H1 (cell line): ENCODE measurements around the gene RSU1. TPM values are rescaled to one million over a fixed set of nuclear protein-coding genes. Genes with fewer than 3 reads are reported as not detected.

Source experiments
- CTCF ChIA-PET: fragments of 300-600 bp; sonication (Branson Sonifier 250); formaldehyde crosslinking; loops from one replicate; lab custom pipeline; 2021; ENCODE audit not compliant: partially characterized antibody; lab: Charles Lee
- POLR2A ChIA-PET: fragments of 300-600 bp; sonication (Branson Sonifier 250); formaldehyde crosslinking; loops from one replicate; lab custom pipeline; 2021; ENCODE audit warnings: inconsistent platforms; ENCODE audit not compliant: partially characterized antibody; lab: Charles Lee
- DNase-seq, 2 experiments: peaks; one replicate each; pipeline versions ENCODE4 v3.0.0 to v3.0.0-alpha.2; 2010 to 2022; ENCODE audit warnings: low spot score in 2 of 2, low read depth in 1 of 2, mixed read lengths in 1 of 2
- FAIRE-seq: peaks from 2 replicates; lab custom pipeline; 2011; peaks lifted over from hg19 to GRCh38; lab: Jason Lieb, UNC
- H2AFZ ChIP-seq: 2 replicates; pipeline ENCODE4 v1.8.1; 2012; ENCODE audit warnings: low read length, inconsistent platforms
- H2AK5ac ChIP-seq: 2 replicates; pipeline ENCODE4 v1.6.1; 2013; ENCODE audit warnings: low read depth, low read length
- H2BK120ac ChIP-seq: replicated peaks from 2 replicates; pipeline ENCODE3; 2013; ENCODE audit warnings: low read depth, low read length, inconsistent platforms
- H2BK12ac ChIP-seq: 2 replicates; pipeline ENCODE4 v1.6.1; 2013; ENCODE audit warnings: low read depth, low read length
- H2BK15ac ChIP-seq: 2 replicates; pipeline ENCODE4 v1.6.1; 2013; ENCODE audit warnings: low read length
- H2BK20ac ChIP-seq: 2 replicates; pipeline ENCODE4 v1.6.1; 2013; ENCODE audit warnings: low read length
- H2BK5ac ChIP-seq: 2 replicates; pipeline ENCODE4 v1.6.1; 2013; ENCODE audit warnings: low read depth, low read length
- H3K14ac ChIP-seq: 2 replicates; pipeline ENCODE4 v1.6.1; 2013; ENCODE audit warnings: inconsistent platforms; ENCODE audit not compliant: insufficient read length
- H3K18ac ChIP-seq: 2 replicates; pipeline ENCODE4 v1.6.1; 2013; ENCODE audit warnings: low read length; ENCODE audit errors: extremely low read depth
- H3K23ac ChIP-seq: 2 replicates; pipeline ENCODE4 v1.6.1; 2013; ENCODE audit warnings: inconsistent platforms; ENCODE audit not compliant: insufficient read length
- H3K23me2 ChIP-seq: 2 replicates; pipeline ENCODE4 v1.6.1; 2013; ENCODE audit warnings: low read depth, low read length
- H3K27ac ChIP-seq: 2 replicates; pipeline ENCODE4 v1.6.1; 2011; ENCODE audit warnings: low read depth, low read length, inconsistent platforms
- H3K27me3 ChIP-seq, 4 experiments: replicated peaks in 1 of 4; 1 replicate in 1 of 4; 2 replicates in 3 of 4; pipeline versions ENCODE4 v1.6.1 to v1.8.1; 2011 to 2013; ENCODE audit warnings: low read length in 3 of 4, mild to moderate bottlenecking in 3 of 4, inconsistent platforms in 2 of 4, mixed read lengths in 2 of 4, moderate library complexity in 1 of 4; ENCODE audit not compliant: control insufficient read depth in 3 of 4, insufficient read depth in 3 of 4; ENCODE audit errors: extremely low read depth in 1 of 4
- H3K36me3 ChIP-seq, 4 experiments: 2 replicates each; pipeline versions ENCODE4 v1.6.1 to v1.8.1; 2011 to 2013; ENCODE audit warnings: mild to moderate bottlenecking in 4 of 4, low read length in 3 of 4, moderate library complexity in 2 of 4, control low read depth in 1 of 4, inconsistent platforms in 1 of 4; ENCODE audit not compliant: insufficient read depth in 4 of 4, control insufficient read depth in 2 of 4
- H3K4ac ChIP-seq: replicated peaks from 2 replicates; pipeline ENCODE3; 2013; ENCODE audit warnings: low read length, low read depth, mixed read lengths, inconsistent platforms; ENCODE audit not compliant: insufficient read length
- H3K4me1 ChIP-seq, 4 experiments: replicated peaks in 1 of 4; 1 replicate in 1 of 4; 2 replicates in 3 of 4; pipeline versions ENCODE4 v1.6.1 to v1.8.1; 2011 to 2013; ENCODE audit warnings: low read length in 3 of 4, inconsistent platforms in 2 of 4, mixed read lengths in 1 of 4; ENCODE audit not compliant: insufficient read depth in 4 of 4, control insufficient read depth in 3 of 4
- H3K4me2 ChIP-seq, 2 experiments: 2 replicates each; pipeline versions ENCODE4 v1.6.1 to v1.8.1; 2011 to 2013; ENCODE audit warnings: low read depth in 2 of 2, low read length in 2 of 2, control low read depth in 1 of 2, inconsistent platforms in 1 of 2, mild to moderate bottlenecking in 1 of 2; ENCODE audit not compliant: insufficient read depth in 1 of 2
- H3K4me3 ChIP-seq, 4 experiments: fragments of 200-600, 300-600 bp in 1 of 4; sonication (generic), shearing (Covaris generic), sonication (Bioruptor Twin) in 1 of 4; 2 replicates each; pipeline versions ENCODE4 v1.5.1 to v1.8.1; 2011 to 2016; ENCODE audit warnings: low read length in 4 of 4, low read depth in 3 of 4, control low read depth in 2 of 4, inconsistent platforms in 2 of 4, mild to moderate bottlenecking in 2 of 4, mixed read lengths in 1 of 4, moderate library complexity in 1 of 4; ENCODE audit not compliant: insufficient read depth in 2 of 4; ENCODE audit errors: extremely low read depth in 1 of 4
- H3K56ac ChIP-seq: replicated peaks from 2 replicates; pipeline ENCODE3; 2013; ENCODE audit warnings: low read depth, mild to moderate bottlenecking, mixed read lengths, low read length, inconsistent platforms; ENCODE audit not compliant: insufficient read length
- H3K79me1 ChIP-seq: 2 replicates; pipeline ENCODE4 v1.6.1; 2013; ENCODE audit warnings: low read depth, low read length, control low read depth
- H3K79me2 ChIP-seq, 2 experiments: 2 replicates each; pipeline versions ENCODE4 v1.6.1 to v1.8.1; 2012 to 2013; ENCODE audit warnings: low read length in 2 of 2, mild to moderate bottlenecking in 2 of 2, inconsistent platforms in 1 of 2; ENCODE audit not compliant: insufficient read depth in 2 of 2, control insufficient read depth in 1 of 2
- H3K9ac ChIP-seq, 4 experiments: replicated peaks in 1 of 4; 1 replicate in 1 of 4; 2 replicates in 3 of 4; pipeline versions ENCODE4 v1.6.1 to v1.8.1; 2011 to 2013; ENCODE audit warnings: low read depth in 3 of 4, low read length in 3 of 4, control low read depth in 2 of 4, mild to moderate bottlenecking in 2 of 4, moderate library complexity in 2 of 4, inconsistent platforms in 1 of 4; ENCODE audit errors: extremely low read depth in 1 of 4
- H3K9me3 ChIP-seq, 2 experiments: 2 replicates each; pipeline versions ENCODE4 v1.6.1 to v1.8.1; 2012 to 2013; ENCODE audit warnings: mild to moderate bottlenecking in 2 of 2, moderate library complexity in 2 of 2, control low read depth in 1 of 2, inconsistent platforms in 1 of 2, low read depth in 1 of 2, low read length in 1 of 2, mixed read lengths in 1 of 2; ENCODE audit not compliant: insufficient read depth in 2 of 2
- H4K20me1 ChIP-seq, 2 experiments: replicated peaks in 1 of 2; 2 replicates each; pipeline versions ENCODE3 to v1.8.1; 2011 to 2013; ENCODE audit warnings: inconsistent platforms in 2 of 2, low read length in 2 of 2, mild to moderate bottlenecking in 1 of 2; ENCODE audit not compliant: insufficient read depth in 2 of 2, control insufficient read depth in 1 of 2
- H4K5ac ChIP-seq: 2 replicates; pipeline ENCODE4 v1.6.1; 2013; ENCODE audit warnings: low read length, low read depth, mixed read lengths, inconsistent platforms; ENCODE audit not compliant: insufficient read length
- H4K8ac ChIP-seq: 2 replicates; pipeline ENCODE4 v1.8.0; 2013; ENCODE audit warnings: mild to moderate bottlenecking, moderate library complexity, low read length, inconsistent platforms; ENCODE audit not compliant: insufficient read depth; ENCODE audit errors: extremely low read depth
- H4K91ac ChIP-seq: replicated peaks from 2 replicates; pipeline ENCODE3; 2013; ENCODE audit warnings: low read length, mixed read lengths, inconsistent platforms; ENCODE audit not compliant: insufficient read length
- CREB1 ChIP-seq: IDR thresholded peaks from 2 replicates; pipeline ENCODE4 v1.6.1; 2012; ENCODE audit warnings: inconsistent platforms
- HDAC6 ChIP-seq: IDR thresholded peaks from one replicate; pipeline ENCODE4 v1.7.1; 2012; ENCODE audit warnings: low read depth, mild to moderate bottlenecking, inconsistent platforms, low read length, moderate library complexity
- JUN ChIP-seq: IDR thresholded peaks from 2 replicates; pipeline ENCODE4 v1.6.1; 2011; ENCODE audit warnings: low read depth, mild to moderate bottlenecking, improper control_type of control experiment, low read length
- RNF2 ChIP-seq: fragments of 200-900, 300-1000 bp; sonication (generic); IDR thresholded peaks from 2 replicates; pipeline ENCODE4 v1.7.1; 2016; ENCODE audit warnings: borderline replicate concordance, low read depth, mild to moderate bottlenecking, antibody characterized with exemption, low read length; ENCODE audit not compliant: poor library complexity, severe bottlenecking; ENCODE audit errors: missing control alignments
- SIRT6 ChIP-seq: IDR thresholded peaks from one replicate; pipeline ENCODE4 v1.7.1; 2012; ENCODE audit warnings: low read length, inconsistent platforms
- WGBS, 2 experiments: shearing (Covaris generic) in 1 of 2; methylation state at CpG; one replicate each; pipeline versions ENCODE4 v1.1.6 to v1.1.7; 2013 to 2015; ENCODE audit warnings: low lambda C conversion rate in 2 of 2, mixed read lengths in 2 of 2, inconsistent platforms in 1 of 2, low coverage in 1 of 2, missing lambda C conversion rate in 1 of 2; ENCODE audit not compliant: insufficient replicate concordance in 2 of 2, insufficient coverage in 1 of 2, insufficient read length in 1 of 2; ENCODE audit errors: extremely low coverage in 1 of 2, missing lambda C conversion rate in 1 of 2; 5-methylcytosine and 5-hydroxymethylcytosine counted together
- polyA plus RNA-seq, 7 experiments: library from polyadenylated mRNA; depleted of rRNA in 3 of 7; stranded (reverse) in 5 of 7; unstranded in 2 of 7; fragments of >200 nt in 5 of 7; fragments of 200-250 nt in 2 of 7; gene quantifications; 1 replicate in 5 of 7; 2 replicates in 1 of 7; 4 replicates in 1 of 7; pipeline versions ENCODE4 v1.2.1 to v1.2.3, GENCODE V29; 2011 to 2013; ENCODE audit warnings: missing spikeins in 2 of 7, mixed read lengths in 2 of 7
- total RNA-seq: library from RNA; stranded (reverse); fragmentation: NEBNext Ultra II Directional; extraction: Animal tissue kit (Norgen Biotek cat#: 25700); gene quantifications from 2 replicates; pipeline ENCODE4 v1.2.1, GENCODE V29; 2021

Gene RSU1
- total and polyA plus RNA-seq, 2 of the 8 experiments (the other 6 are each of a cell fraction or from before 2014, with no cell fraction given): 50.0 to 68.2 TPM

DNA sequence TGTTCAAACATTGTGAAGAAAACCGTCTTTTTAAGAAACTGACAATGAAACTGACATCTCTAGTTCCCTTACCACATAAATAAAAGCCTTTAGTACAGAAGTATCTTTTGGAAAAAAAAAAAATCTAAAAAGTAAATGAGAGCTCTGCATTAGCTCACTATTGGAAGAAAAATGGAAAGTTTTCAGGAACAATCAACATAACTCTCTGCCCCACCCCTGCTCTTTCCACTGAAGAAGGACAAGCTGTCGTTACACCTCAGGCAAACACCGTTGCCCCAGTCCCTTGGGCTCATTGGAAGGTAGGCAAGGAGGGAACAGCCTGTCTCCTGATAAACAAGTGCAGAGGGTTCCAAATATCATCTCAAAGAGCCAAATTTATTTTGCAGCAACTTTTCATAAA lies 273.1 kb downstream of the RSU1 start:
- H4K8ac ChIP-seq: no peak overlapping the region
- no peak for TF ChIP-seq SIRT6
- TF ChIP-seq JUN: no peak
- TF ChIP-seq CREB1: no peak
- no peak for TF ChIP-seq HDAC6
- TF ChIP-seq RNF2: no peak
- no peak overlapping the region for H4K91ac ChIP-seq
- no peak overlapping the region for H3K18ac ChIP-seq
- WGBS, 2 experiments: 94% methylated on average over 3 of the region's 3 CpGs; no CpG with 5 or more reads in 1 of the 2 experiments
- no peak overlapping the region for H3K4me2 ChIP-seq
- no peak overlapping the region for H2BK20ac ChIP-seq
- H3K36me3 ChIP-seq: no peaks in the 10 kb centered on the region
- no peak overlapping the region for H2BK12ac ChIP-seq
- H3K4ac ChIP-seq: no peak overlapping the region
- H3K14ac ChIP-seq: no peak overlapping the region
- no peaks in the 10 kb centered on the region for H3K27me3 ChIP-seq
- H3K4me3 ChIP-seq: no peak overlapping the region
- POLR2A ChIA-PET: no interaction called here
- no peaks in the 10 kb centered on the region for H3K79me1 ChIP-seq
- H2AK5ac ChIP-seq: no peak overlapping the region
- FAIRE-seq (no peak), DNase-seq (no peak)
- H3K4me1 ChIP-seq: no peaks in the 10 kb centered on the region
- no peak overlapping the region for H3K56ac ChIP-seq
- no peaks in the 10 kb centered on the region for H3K79me2 ChIP-seq
- no peak overlapping the region for H4K5ac ChIP-seq
- no peak overlapping the region for H3K27ac ChIP-seq
- H3K9me3 ChIP-seq: no peaks in the 10 kb centered on the region
- H2AFZ ChIP-seq: no peak overlapping the region
- no peaks in the 10 kb centered on the region for H4K20me1 ChIP-seq
- no peak overlapping the region for H3K9ac ChIP-seq
- no peak overlapping the region for H2BK5ac ChIP-seq
- no peak overlapping the region for H3K23ac ChIP-seq
- H3K23me2 ChIP-seq: no peaks in the 10 kb centered on the region
- no peak overlapping the region for H2BK120ac ChIP-seq
- no peak overlapping the region for H2BK15ac ChIP-seq
- CTCF ChIA-PET: interaction anchor here (0.6 to 3.8 kb wide), 10 partner anchors 9 to 652 kb away, joined by 3 to 28 read pairs (median 6); no protein-coding TSS in a partner anchor
